ENCODE data around the gene FAM117B. TPM values are rescaled to one million over a fixed set of nuclear protein-coding genes. Genes with fewer than 3 reads are reported as not detected.

Gene FAM117B
- total and polyA plus RNA-seq, 8 donors: 2.5 to 12.4 (median 5.4) TPM

DNA sequence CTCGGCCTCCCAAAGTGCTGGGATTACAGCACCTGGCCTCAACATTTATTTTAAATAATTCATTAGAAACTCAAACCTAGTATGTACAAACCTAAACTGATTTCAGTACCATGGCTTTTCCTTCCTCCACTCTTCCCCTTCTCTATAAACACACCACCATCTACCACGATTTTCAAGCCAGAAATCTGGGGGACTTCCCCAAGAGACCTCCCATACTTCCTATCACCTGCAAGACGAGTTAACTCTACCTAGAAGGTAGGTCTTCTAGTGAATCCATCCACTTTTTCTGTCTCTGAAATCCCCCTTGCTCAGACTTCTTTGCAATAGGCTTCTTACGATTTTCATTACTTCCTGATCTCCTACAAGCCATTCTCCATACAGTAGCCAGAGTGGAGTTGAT is 7.7 kb upstream of the FAM117B start:
- Histone ChIP-seq H3K9me3 (no peaks in the 10 kb centered on the region), H3K27ac (no peak overlapping the region), H3K36me3 (no peaks in the 10 kb centered on the region), H3K4me3 (no peak overlapping the region), H3K4me1 (peaks cover 0 to 5% (median 3%) of the 10 kb centered on the region in 3 donors), H3K27me3 (no peaks in the 10 kb centered on the region)
- WGBS, 2 donors: 64 to 74% methylated on average over 4 of the region's 4 CpGs
- FAIRE-seq (no peak), DNase-seq (no peak), ATAC-seq (no peak)
- TF ChIP-seq, protein P1, sequence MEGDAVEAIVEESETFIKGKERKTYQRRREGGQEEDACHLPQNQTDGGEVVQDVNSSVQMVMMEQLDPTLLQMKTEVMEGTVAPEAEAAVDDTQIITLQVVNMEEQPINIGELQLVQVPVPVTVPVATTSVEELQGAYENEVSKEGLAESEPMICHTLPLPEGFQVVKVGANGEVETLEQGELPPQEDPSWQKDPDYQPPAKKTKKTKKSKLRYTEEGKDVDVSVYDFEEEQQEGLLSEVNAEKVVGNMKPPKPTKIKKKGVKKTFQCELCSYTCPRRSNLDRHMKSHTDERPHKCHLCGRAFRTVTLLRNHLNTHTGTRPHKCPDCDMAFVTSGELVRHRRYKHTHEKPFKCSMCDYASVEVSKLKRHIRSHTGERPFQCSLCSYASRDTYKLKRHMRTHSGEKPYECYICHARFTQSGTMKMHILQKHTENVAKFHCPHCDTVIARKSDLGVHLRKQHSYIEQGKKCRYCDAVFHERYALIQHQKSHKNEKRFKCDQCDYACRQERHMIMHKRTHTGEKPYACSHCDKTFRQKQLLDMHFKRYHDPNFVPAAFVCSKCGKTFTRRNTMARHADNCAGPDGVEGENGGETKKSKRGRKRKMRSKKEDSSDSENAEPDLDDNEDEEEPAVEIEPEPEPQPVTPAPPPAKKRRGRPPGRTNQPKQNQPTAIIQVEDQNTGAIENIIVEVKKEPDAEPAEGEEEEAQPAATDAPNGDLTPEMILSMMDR (IDR thresholded peaks at IDR 0.05): no peak
- intact Hi-C loops (cut with DNase I): no loop called here

DNA sequence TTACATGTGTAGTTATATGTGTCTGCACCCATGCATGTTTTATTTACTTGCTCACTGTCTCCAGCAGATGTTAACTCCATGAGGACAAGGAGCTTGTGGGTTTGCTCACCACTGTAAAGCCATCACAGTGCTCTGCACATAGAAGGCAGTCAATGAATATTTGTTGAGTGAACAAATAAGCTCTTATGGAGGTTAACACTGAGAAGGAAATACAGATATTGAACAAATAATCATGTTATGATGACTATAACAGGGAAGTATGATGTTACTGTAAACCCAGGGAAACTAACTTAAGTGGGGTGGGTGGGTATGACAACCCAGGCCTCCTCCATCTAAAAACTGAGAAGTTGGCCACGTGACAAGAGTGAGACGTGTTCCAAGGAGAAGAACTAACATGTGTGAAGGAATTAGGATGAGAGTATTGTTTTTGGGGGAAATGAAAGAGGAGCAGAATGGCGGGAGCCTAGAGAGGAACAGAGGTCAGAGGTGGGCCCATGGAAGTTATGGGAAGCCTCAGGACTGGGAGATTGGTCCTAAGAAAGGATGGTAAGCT is 6.0 kb upstream of the FAM117B start:
- intact Hi-C loops (cut with DNase I): no loop called here
- Histone ChIP-seq H3K9me3 (no peaks in the 10 kb centered on the region), H3K4me1 (peaks cover 6 to 15% (median 13%) of the 10 kb centered on the region in 3 donors), H3K27me3 (no peaks in the 10 kb centered on the region), H3K36me3 (no peaks in the 10 kb centered on the region), H3K4me3 (no peak overlapping the region), H3K27ac (no peak overlapping the region)
- DNase-seq (no peak), FAIRE-seq (no peak), ATAC-seq (no peak)
- 80 to 81% methylated on average over 3 of the region's 3 CpGs for WGBS, 2 donors
- TF ChIP-seq, protein P1 (IDR thresholded peaks at IDR 0.05): no peak

DNA sequence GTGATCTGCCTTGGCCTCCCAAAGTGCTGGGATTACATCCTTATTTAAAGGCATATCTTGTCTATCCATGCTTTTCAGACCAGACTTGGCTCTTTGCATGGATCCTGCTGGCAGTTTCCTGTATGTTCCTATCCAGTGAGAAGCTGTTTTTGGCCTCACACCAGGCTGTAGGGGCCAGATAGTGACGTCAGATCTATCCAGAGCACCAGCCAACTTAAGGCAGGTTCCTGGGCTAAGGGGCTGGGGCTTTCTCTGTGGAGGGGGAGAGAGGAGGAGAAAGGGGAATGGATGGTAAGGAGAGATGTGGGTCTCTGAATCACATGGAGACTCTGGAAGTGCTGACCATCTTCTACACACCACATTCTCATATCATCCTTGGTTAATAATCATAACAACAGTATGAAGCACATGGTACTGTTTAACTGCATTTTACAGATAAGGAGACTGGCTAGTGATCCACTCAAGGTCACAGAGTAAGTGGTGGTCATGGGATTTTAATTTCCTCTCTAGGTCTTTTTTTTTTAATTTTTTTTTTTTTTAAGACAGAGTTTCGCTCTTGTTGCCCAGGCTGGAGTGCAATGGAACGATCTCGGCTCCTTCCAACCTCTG is 2.0 kb upstream of the FAM117B start:
- Histone ChIP-seq H3K4me1 (peaks cover 11 to 24% (median 13%) of the 10 kb centered on the region in 3 donors), H3K27ac (peak overlapping the region in 2 of 4 donors; percentile 98 to 99), H3K9me3 (no peaks in the 10 kb centered on the region), H3K27me3 (no peaks in the 10 kb centered on the region), H3K4me3 (no peak overlapping the region), H3K36me3 (no peaks in the 10 kb centered on the region)
- FAIRE-seq (no peak), ATAC-seq (peak in 3 of 4 donors; percentile 5 to 21 (median 20)), DNase-seq (peak in 5 of 6 donors; percentile 55 to 79 (median 67))
- TF ChIP-seq, protein P1 (IDR thresholded peaks at IDR 0.05): no peak
- intact Hi-C loops (cut with DNase I): no loop called here
- WGBS, 2 donors: 57 to 64% methylated on average over 4 of the region's 4 CpGs

DNA sequence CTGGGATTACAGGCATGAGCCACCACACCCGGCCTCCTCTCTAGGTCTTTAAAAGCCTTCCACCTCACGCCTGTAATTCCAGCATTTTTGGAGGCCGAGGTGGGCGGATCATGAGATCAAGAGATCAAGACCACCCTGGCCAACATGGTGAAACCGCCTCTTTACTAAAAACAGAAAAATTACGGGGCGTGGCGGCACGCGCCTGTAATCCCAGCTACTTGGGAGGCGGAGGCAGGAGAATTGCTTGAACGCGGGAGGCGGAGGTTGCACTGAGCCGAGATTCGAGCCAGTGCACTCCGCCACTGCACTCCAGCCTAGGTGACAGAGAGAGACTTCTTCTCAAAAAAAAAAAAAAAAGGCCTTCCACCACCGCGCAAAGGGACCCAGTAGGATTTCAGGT is 1.3 kb upstream of the FAM117B start:
- Histone ChIP-seq H3K9me3 (no peaks in the 10 kb centered on the region), H3K27me3 (no peaks in the 10 kb centered on the region), H3K4me1 (peaks cover 11 to 24% (median 14%) of the 10 kb centered on the region in 3 donors), H3K4me3 (no peak overlapping the region), H3K36me3 (no peaks in the 10 kb centered on the region), H3K27ac (peak overlapping the region in 2 of 4 donors; percentile 98 to 99)
- FAIRE-seq: no peak
- WGBS, 2 donors: 97 to 99% methylated on average over 19 of the region's 19 CpGs
- no peak for ATAC-seq
- peak in 2 of 6 donors; percentile 17 for DNase-seq
- TF ChIP-seq, protein P1 (IDR thresholded peaks at IDR 0.05): no peak
- intact Hi-C loops (cut with DNase I): no loop called here
